ENCODE results near the gene NAA10.

DNA sequence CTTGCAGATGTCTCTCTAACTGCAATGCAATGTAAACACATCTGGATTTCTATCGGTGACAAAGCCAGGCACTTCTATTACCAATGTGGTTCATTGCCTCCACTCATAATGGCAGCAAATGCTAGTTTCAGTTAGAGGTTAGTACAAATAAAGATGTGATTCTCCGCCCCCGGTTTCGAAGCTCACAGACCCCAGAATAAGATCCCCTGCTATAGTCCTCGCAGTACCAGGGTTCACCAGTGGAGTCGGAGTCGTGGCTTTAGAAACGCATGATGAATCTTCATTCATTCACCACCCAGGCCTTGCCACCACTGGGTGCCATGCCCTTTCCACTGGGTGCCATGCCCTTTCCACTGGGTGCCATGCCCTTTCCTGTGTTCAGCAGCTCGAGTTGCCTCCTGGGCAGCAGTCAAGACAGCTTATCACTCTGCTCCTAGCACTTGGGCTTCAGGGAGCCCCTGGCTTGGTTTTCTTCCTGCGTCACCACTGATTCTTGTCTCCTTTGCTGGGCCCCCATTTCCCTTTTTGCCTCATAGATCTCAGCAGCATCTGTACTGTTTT, 3.5 kb upstream of the NAA10 start:
- TF ChIP-seq, protein P1, sequence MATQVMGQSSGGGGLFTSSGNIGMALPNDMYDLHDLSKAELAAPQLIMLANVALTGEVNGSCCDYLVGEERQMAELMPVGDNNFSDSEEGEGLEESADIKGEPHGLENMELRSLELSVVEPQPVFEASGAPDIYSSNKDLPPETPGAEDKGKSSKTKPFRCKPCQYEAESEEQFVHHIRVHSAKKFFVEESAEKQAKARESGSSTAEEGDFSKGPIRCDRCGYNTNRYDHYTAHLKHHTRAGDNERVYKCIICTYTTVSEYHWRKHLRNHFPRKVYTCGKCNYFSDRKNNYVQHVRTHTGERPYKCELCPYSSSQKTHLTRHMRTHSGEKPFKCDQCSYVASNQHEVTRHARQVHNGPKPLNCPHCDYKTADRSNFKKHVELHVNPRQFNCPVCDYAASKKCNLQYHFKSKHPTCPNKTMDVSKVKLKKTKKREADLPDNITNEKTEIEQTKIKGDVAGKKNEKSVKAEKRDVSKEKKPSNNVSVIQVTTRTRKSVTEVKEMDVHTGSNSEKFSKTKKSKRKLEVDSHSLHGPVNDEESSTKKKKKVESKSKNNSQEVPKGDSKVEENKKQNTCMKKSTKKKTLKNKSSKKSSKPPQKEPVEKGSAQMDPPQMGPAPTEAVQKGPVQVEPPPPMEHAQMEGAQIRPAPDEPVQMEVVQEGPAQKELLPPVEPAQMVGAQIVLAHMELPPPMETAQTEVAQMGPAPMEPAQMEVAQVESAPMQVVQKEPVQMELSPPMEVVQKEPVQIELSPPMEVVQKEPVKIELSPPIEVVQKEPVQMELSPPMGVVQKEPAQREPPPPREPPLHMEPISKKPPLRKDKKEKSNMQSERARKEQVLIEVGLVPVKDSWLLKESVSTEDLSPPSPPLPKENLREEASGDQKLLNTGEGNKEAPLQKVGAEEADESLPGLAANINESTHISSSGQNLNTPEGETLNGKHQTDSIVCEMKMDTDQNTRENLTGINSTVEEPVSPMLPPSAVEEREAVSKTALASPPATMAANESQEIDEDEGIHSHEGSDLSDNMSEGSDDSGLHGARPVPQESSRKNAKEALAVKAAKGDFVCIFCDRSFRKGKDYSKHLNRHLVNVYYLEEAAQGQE (IDR thresholded peaks at IDR 0.05; ENCODE audit: insufficient read depth in 1 of 2, low read depth in 2 of 2, low read length in 1 of 2) = no peak
- TF ChIP-seq CTCF (IDR thresholded peaks at IDR 0.05) (no peak), POLR2AphosphoS5 (IDR thresholded peaks at IDR 0.05; ENCODE audit: low read depth, low read length) (no peak), TCF7L2 (IDR thresholded peaks at IDR 0.05; ENCODE audit: low read depth, low read length) (no peak), SIN3A (IDR thresholded peaks at IDR 0.05; ENCODE audit: borderline replicate concordance, insufficient read depth, low read depth, low read length) (no peak)

Measured in Panc1 (cell line).